Panc1 (cell line): ENCODE data around the gene AGRN. TPM values are rescaled to one million over a fixed set of nuclear protein-coding genes. Genes with fewer than 3 reads are reported as not detected.

Experiments used
- ATAC-seq: fragments of 200-7000 bp; cut with Tn5 transposase; 2 replicates; pipeline ENCODE4 v1.9.1; 2020; ENCODE audit warnings: mild to moderate bottlenecking, moderate library complexity
- BruUV-seq: library from RNA; stranded (reverse); fragments of 400-500 nt; replicated peaks from 2 replicates; lab custom pipeline; 2021; lab: Mats Ljungman, UMichigan
- CTCF ChIA-PET: fragments of 300-600 bp; sonication (Branson Sonifier 250); formaldehyde crosslinking; loops from one replicate; lab custom pipeline; 2022; ENCODE audit warnings: antibody characterized with exemption; lab: Charles Lee
- POLR2A ChIA-PET: fragments of 300-600 bp; sonication (Branson Sonifier 250); formaldehyde crosslinking; loops from one replicate; lab custom pipeline; 2022; ENCODE audit warnings: antibody characterized with exemption; lab: Charles Lee
- DNase-seq: peaks from one replicate; pipeline ENCODE4 v3.0.0-alpha.2; 2010; ENCODE audit warnings: low read depth, low spot score
- H3K27ac ChIP-seq: 2 replicates; pipeline ENCODE4 v1.5.1; 2011; ENCODE audit warnings: mild to moderate bottlenecking, low read length, inconsistent platforms
- H3K27me3 ChIP-seq: fragments of 200-500 bp; sonication (Bioruptor generic); 2 replicates; pipeline ENCODE4 v1.6.0; 2014; ENCODE audit warnings: low read length, inconsistent platforms; ENCODE audit not compliant: control insufficient read depth, insufficient read depth
- H3K36me3 ChIP-seq: fragments of 200-500 bp; sonication (Bioruptor generic); 2 replicates; pipeline ENCODE4 v1.5.1; 2014; ENCODE audit warnings: inconsistent platforms, mild to moderate bottlenecking, low read length, moderate library complexity; ENCODE audit not compliant: control insufficient read depth, insufficient read depth
- H3K4me1 ChIP-seq: 2 replicates; pipeline ENCODE4 v1.5.1; 2011; ENCODE audit warnings: inconsistent platforms, mild to moderate bottlenecking, low read length, moderate library complexity; ENCODE audit not compliant: control insufficient read depth, insufficient read depth
- H3K4me3 ChIP-seq, 2 experiments: 2 replicates each; pipeline ENCODE4 v1.5.1; 2011 to 2012; ENCODE audit warnings: low read depth in 2 of 2, low read length in 2 of 2, mild to moderate bottlenecking in 2 of 2, inconsistent platforms in 1 of 2, moderate library complexity in 1 of 2
- H3K9me3 ChIP-seq: fragments of 200-500 bp; sonication (Bioruptor generic); 2 replicates; pipeline ENCODE4 v1.5.1; 2014; ENCODE audit warnings: low read depth, mild to moderate bottlenecking, inconsistent platforms, low read length, moderate library complexity; ENCODE audit not compliant: control insufficient read depth, insufficient read depth
- POLR2AphosphoS5 ChIP-seq: IDR thresholded peaks from 2 replicates; pipeline ENCODE4 v1.6.1; 2012; ENCODE audit warnings: mild to moderate bottlenecking, low read depth, low read length, moderate library complexity
- SIN3A ChIP-seq: IDR thresholded peaks from 2 replicates; pipeline ENCODE4 v1.6.1; 2012; ENCODE audit warnings: low read depth, mild to moderate bottlenecking, low read length, moderate library complexity, borderline replicate concordance; ENCODE audit not compliant: insufficient read depth
- TCF7L2 ChIP-seq: IDR thresholded peaks from 2 replicates; pipeline ENCODE4 v1.6.1; 2011; ENCODE audit warnings: mild to moderate bottlenecking, low read depth, low read length, inconsistent platforms
- in situ Hi-C: cut with HindIII; loops from 2 replicates; pipeline ENCODE4 v1.10.0; 2016; ENCODE audit warnings: low sequenced_read_pairs, low pct_unique_long_range_greater_than_20kb
- intact Hi-C: fragments of 100-400 bp; cut with micrococcal nuclease; formaldehyde crosslinking; loops from one replicate; pipeline ENCODE4 v1.10.0; 2022; ENCODE audit not compliant: unreplicated experiment
- total RNA-seq: library from RNA; stranded (reverse); gene quantifications from one replicate; pipeline ENCODE4 v1.2.1, GENCODE V29; 2021; ENCODE audit not compliant: unreplicated experiment
- TF ChIP-seq, protein P1 (sequence below): fragments of 450-650 bp; IDR thresholded peaks from 2 replicates; pipeline ENCODE4 v1.5.1; 2017; ENCODE audit warnings: mild to moderate bottlenecking
- TF ChIP-seq, protein P2 (sequence below), 2 experiments: IDR thresholded peaks; 2 replicates each; pipeline ENCODE4 v1.6.1; 2011 to 2012; ENCODE audit warnings: low read depth in 2 of 2, control low read depth in 1 of 2, low read length in 1 of 2, mild to moderate bottlenecking in 1 of 2, moderate library complexity in 1 of 2; ENCODE audit not compliant: insufficient read depth in 1 of 2

The AGRN gene
- total RNA-seq, 1 experiment from 2014 or later, result 153 TPM

DNA sequence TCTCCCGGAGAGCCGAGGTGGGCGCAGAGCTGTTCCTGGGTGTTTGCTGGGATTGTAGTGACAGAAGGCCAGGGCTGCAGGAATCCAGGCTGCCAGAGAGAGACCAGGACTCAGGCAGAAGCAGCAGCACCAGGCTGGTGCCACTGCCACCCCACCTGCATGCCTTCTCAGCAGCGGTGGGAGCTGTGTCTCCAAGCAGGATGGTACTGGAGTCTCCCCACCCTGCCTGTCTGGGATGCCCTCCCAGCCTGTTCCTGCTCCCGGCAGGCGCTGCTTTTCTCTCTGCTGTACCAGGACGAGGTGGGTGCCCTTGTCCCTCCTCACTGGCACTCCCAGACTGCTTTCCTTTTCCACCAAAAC is 15.5 kb upstream of the AGRN start:
- TF ChIP-seq SIN3A, result no peak
- TF ChIP-seq POLR2AphosphoS5, result no peak
- TF ChIP-seq, protein P1, sequence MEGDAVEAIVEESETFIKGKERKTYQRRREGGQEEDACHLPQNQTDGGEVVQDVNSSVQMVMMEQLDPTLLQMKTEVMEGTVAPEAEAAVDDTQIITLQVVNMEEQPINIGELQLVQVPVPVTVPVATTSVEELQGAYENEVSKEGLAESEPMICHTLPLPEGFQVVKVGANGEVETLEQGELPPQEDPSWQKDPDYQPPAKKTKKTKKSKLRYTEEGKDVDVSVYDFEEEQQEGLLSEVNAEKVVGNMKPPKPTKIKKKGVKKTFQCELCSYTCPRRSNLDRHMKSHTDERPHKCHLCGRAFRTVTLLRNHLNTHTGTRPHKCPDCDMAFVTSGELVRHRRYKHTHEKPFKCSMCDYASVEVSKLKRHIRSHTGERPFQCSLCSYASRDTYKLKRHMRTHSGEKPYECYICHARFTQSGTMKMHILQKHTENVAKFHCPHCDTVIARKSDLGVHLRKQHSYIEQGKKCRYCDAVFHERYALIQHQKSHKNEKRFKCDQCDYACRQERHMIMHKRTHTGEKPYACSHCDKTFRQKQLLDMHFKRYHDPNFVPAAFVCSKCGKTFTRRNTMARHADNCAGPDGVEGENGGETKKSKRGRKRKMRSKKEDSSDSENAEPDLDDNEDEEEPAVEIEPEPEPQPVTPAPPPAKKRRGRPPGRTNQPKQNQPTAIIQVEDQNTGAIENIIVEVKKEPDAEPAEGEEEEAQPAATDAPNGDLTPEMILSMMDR, result no peak
- ChIA-PET CTCF (no interaction called here), POLR2A (no interaction called here)
- DNase-seq, result no peak
- intact Hi-C loops, result no loop called here
- peaks cover 24% of the 10 kb centered on the region for H3K4me1 ChIP-seq
- no peak overlapping the region for H3K4me3 ChIP-seq
- in situ Hi-C loops, result no loop called here
- no peaks in the 10 kb centered on the region; the same call in 1 of the 2 replicates for H3K36me3 ChIP-seq
- H3K9me3 ChIP-seq, result no peaks in the 10 kb centered on the region
- H3K27me3 ChIP-seq, result no peaks in the 10 kb centered on the region
- no peak for ATAC-seq
- H3K27ac ChIP-seq, result no peak overlapping the region
- no TSS peak for BruUV-seq

DNA sequence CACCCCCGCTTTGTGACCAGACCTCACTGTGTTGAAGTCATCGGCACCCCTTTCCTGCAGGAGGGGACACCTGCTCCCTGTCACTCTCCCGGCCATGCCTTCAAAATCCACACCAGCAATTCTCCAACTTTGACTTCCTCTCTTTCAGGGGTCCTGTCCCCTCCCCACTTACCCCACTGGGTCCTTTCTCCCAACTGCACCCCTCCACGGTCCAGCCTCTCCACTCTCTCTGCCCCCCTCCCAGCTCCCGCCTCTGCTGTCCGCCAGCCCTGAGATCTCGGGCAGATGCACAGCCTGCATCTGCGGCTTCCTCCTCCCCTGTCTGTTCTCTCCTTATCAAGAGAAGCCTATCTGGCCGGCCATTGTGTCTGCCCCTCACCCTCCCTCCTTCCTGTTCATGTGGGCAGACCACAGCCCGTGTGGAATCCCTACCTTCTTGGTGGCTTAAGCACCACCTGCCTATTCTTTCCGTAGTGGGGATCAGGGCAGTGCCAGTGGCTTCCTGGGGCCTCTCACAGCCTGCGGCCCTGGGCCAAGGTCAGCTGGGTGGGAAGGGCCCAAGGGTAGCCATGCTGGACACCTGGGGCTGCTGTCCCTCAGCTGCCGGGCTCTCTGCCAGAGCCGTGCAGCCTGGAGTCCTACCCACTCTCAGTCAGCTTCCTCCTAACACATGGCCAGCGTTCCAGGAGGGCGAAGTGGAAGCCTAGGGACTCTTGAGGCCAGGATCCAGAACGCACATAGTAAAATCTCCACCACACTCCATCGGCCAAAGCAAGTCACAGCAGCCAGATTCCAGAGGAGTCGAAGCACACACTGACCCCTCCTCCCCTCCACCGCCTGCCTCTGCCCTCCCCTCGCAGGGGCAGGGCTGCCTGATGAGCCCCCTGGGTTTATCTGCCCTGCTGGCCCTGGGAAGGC is 14.9 kb upstream of the AGRN start:
- Histone ChIP-seq H3K9me3 (no peaks in the 10 kb centered on the region), H3K27me3 (no peaks in the 10 kb centered on the region), H3K4me1 (peaks cover 24% of the 10 kb centered on the region), H3K4me3 (no peak overlapping the region), H3K27ac (0 out of 2 replicates have a peak overlapping the region, but pooled peaks have one; percentile 6), H3K36me3 (no peaks in the 10 kb centered on the region; the same call in 1 of the 2 replicates)
- BruUV-seq, result no TSS peak
- TF ChIP-seq, protein P2, sequence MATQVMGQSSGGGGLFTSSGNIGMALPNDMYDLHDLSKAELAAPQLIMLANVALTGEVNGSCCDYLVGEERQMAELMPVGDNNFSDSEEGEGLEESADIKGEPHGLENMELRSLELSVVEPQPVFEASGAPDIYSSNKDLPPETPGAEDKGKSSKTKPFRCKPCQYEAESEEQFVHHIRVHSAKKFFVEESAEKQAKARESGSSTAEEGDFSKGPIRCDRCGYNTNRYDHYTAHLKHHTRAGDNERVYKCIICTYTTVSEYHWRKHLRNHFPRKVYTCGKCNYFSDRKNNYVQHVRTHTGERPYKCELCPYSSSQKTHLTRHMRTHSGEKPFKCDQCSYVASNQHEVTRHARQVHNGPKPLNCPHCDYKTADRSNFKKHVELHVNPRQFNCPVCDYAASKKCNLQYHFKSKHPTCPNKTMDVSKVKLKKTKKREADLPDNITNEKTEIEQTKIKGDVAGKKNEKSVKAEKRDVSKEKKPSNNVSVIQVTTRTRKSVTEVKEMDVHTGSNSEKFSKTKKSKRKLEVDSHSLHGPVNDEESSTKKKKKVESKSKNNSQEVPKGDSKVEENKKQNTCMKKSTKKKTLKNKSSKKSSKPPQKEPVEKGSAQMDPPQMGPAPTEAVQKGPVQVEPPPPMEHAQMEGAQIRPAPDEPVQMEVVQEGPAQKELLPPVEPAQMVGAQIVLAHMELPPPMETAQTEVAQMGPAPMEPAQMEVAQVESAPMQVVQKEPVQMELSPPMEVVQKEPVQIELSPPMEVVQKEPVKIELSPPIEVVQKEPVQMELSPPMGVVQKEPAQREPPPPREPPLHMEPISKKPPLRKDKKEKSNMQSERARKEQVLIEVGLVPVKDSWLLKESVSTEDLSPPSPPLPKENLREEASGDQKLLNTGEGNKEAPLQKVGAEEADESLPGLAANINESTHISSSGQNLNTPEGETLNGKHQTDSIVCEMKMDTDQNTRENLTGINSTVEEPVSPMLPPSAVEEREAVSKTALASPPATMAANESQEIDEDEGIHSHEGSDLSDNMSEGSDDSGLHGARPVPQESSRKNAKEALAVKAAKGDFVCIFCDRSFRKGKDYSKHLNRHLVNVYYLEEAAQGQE (IDR thresholded peaks at IDR 0.05; ENCODE audit: insufficient read depth in 1 of 2, low read depth in 2 of 2, low read length in 1 of 2), result no peak
- TF ChIP-seq TCF7L2 (no peak), POLR2AphosphoS5 (no peak), SIN3A (no peak)
- TF ChIP-seq, protein P1, result no peak
- intact Hi-C loops (no loop called here), in situ Hi-C loops (no loop called here)
- POLR2A ChIA-PET, result no interaction called here
- ATAC-seq, result no peak
- DNase-seq, result no peak
- CTCF ChIA-PET, result no interaction called here
